ENCODE data around the gene LGR5.

The LGR5 gene

GRCh38 chr12:71439613-71440344, at the start of gene LGR5:
Gene LGR5 (plus strand): TSS chr12:71439798. CDS start chr12:71440081, 283 bp downstream.
- Histone ChIP-seq H3K27me3 (ENCODE audit: insufficient read depth, low read length, poor library complexity) (peaks cover 4% of the 10 kb centered on the region), H3K4me1 (ENCODE audit: insufficient read depth, low read length) (no peaks in the 10 kb centered on the region), H4K20me1 (ENCODE audit: insufficient read depth, low read length) (no peaks in the 10 kb centered on the region), H3K79me2 (ENCODE audit: insufficient read depth, low read length) (no peaks in the 10 kb centered on the region), H3K27ac (ENCODE audit: low read length) (no peak within 1 kb of the TSS), H3K9ac (ENCODE audit: low read depth, low read length) (no peak within 1 kb of the TSS), H3K9me3 (ENCODE audit: insufficient read depth, low read length, severe bottlenecking) (peaks cover 11% of the 10 kb centered on the region), H3K36me3 (ENCODE audit: insufficient read depth, low read length) (no peaks in the 10 kb centered on the region), H2AFZ (ENCODE audit: low read depth, low read length) (no peak within 1 kb of the TSS), H3K4me2 (ENCODE audit: insufficient read depth, low read length) (no peak within 1 kb of the TSS), H3K4me3 (ENCODE audit: low read depth in 1 of 2, low read length in 2 of 2) (no peak within 1 kb of the TSS)
- DNase-seq (no peak), ATAC-seq (ENCODE audit: insufficient read depth, low read depth) (no peak)
- no peak for TF ChIP-seq EZH2 (IDR thresholded peaks at IDR 0.05; ENCODE audit: borderline replicate concordance, low read depth, low read length, severe bottlenecking)
- TF ChIP-seq, protein P1, sequence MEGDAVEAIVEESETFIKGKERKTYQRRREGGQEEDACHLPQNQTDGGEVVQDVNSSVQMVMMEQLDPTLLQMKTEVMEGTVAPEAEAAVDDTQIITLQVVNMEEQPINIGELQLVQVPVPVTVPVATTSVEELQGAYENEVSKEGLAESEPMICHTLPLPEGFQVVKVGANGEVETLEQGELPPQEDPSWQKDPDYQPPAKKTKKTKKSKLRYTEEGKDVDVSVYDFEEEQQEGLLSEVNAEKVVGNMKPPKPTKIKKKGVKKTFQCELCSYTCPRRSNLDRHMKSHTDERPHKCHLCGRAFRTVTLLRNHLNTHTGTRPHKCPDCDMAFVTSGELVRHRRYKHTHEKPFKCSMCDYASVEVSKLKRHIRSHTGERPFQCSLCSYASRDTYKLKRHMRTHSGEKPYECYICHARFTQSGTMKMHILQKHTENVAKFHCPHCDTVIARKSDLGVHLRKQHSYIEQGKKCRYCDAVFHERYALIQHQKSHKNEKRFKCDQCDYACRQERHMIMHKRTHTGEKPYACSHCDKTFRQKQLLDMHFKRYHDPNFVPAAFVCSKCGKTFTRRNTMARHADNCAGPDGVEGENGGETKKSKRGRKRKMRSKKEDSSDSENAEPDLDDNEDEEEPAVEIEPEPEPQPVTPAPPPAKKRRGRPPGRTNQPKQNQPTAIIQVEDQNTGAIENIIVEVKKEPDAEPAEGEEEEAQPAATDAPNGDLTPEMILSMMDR (IDR thresholded peaks at IDR 0.05; ENCODE audit: borderline replicate concordance, extremely low read depth, low read length, poor library complexity, severe bottlenecking): no peak

GRCh38 chr12:71392521-71393145, 47.0 kb upstream of the LGR5 start:
- Histone ChIP-seq H3K4me2 (ENCODE audit: insufficient read depth, low read length) (no peak overlapping the region), H2AFZ (ENCODE audit: low read depth, low read length) (no peak overlapping the region), H3K27ac (ENCODE audit: low read length) (no peak overlapping the region), H3K27me3 (ENCODE audit: insufficient read depth, low read length, poor library complexity) (no peaks in the 10 kb centered on the region), H3K79me2 (ENCODE audit: insufficient read depth, low read length) (no peaks in the 10 kb centered on the region), H3K36me3 (ENCODE audit: insufficient read depth, low read length) (no peaks in the 10 kb centered on the region), H3K9me3 (ENCODE audit: insufficient read depth, low read length, severe bottlenecking) (no peaks in the 10 kb centered on the region), H4K20me1 (ENCODE audit: insufficient read depth, low read length) (no peaks in the 10 kb centered on the region), H3K4me1 (ENCODE audit: insufficient read depth, low read length) (no peaks in the 10 kb centered on the region), H3K4me3 (ENCODE audit: low read depth in 1 of 2, low read length in 2 of 2) (no peak overlapping the region), H3K9ac (ENCODE audit: low read depth, low read length) (no peak overlapping the region)
- DNase-seq (no peak), ATAC-seq (ENCODE audit: insufficient read depth, low read depth) (peak; percentile 80)
- TF ChIP-seq EZH2 (IDR thresholded peaks at IDR 0.05; ENCODE audit: borderline replicate concordance, low read depth, low read length, severe bottlenecking): no peak
- TF ChIP-seq, protein P1 (IDR thresholded peaks at IDR 0.05; ENCODE audit: borderline replicate concordance, extremely low read depth, low read length, poor library complexity, severe bottlenecking): peak; percentile 84

DNA sequence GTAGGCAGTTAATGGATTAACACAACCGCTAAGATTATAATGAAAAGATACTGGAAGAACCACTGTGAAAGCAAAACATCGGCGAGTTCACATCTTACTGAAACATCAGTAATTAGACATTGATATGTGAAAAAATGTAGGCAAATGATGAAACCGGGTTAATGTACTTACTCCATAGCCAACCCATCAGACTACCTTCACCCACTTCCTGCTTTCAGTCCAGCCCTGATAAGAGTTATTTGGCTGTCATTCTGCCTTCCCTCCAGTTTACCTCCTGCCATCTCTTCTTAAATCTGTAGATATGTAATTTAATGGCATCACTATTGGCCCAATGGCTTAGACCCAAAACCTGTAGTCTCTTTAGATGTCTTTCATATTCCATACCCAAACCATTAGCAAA, 46.0 kb upstream of the LGR5 start:
- Histone ChIP-seq H4K20me1 (ENCODE audit: insufficient read depth, low read length) (no peaks in the 10 kb centered on the region), H3K27ac (ENCODE audit: low read length) (no peak overlapping the region), H3K4me1 (ENCODE audit: insufficient read depth, low read length) (no peaks in the 10 kb centered on the region), H3K9ac (ENCODE audit: low read depth, low read length) (no peak overlapping the region), H3K9me3 (ENCODE audit: insufficient read depth, low read length, severe bottlenecking) (no peaks in the 10 kb centered on the region), H3K4me3 (ENCODE audit: low read depth in 1 of 2, low read length in 2 of 2) (no peak overlapping the region), H3K36me3 (ENCODE audit: insufficient read depth, low read length) (no peaks in the 10 kb centered on the region), H3K4me2 (ENCODE audit: insufficient read depth, low read length) (no peak overlapping the region), H3K27me3 (ENCODE audit: insufficient read depth, low read length, poor library complexity) (no peaks in the 10 kb centered on the region), H3K79me2 (ENCODE audit: insufficient read depth, low read length) (no peaks in the 10 kb centered on the region), H2AFZ (ENCODE audit: low read depth, low read length) (no peak overlapping the region)
- TF ChIP-seq, protein P1 (IDR thresholded peaks at IDR 0.05; ENCODE audit: borderline replicate concordance, extremely low read depth, low read length, poor library complexity, severe bottlenecking): no peak
- no peak for TF ChIP-seq EZH2 (IDR thresholded peaks at IDR 0.05; ENCODE audit: borderline replicate concordance, low read depth, low read length, severe bottlenecking)
- DNase-seq (no peak), ATAC-seq (ENCODE audit: insufficient read depth, low read depth) (no peak; the same call in 2 of the 3 replicates)

Data from DND-41 (cell line).